Suprapubic skin (tissue), 4 donors: ENCODE data around the gene MMD. TPM values are rescaled to one million over a fixed set of nuclear protein-coding genes. Genes with fewer than 3 reads are reported as not detected.
A peak's percentile ranks its signal among the peaks of the same experiment; 100 is the strongest.

Experiments
- DNase-seq, 2 donors: peaks; one replicate each; pipeline ENCODE4 v3.0.0-alpha.2; 2019; ENCODE audit warnings: low spot score in 2 of 2
- H3K27ac ChIP-seq: fragments of 200-600 bp; sonication (generic); one replicate; pipeline ENCODE4 v1.5.1; 2019
- H3K27me3 ChIP-seq: fragments of 200-600 bp; sonication (generic); one replicate; pipeline ENCODE4 v1.5.1; 2019
- H3K36me3 ChIP-seq: fragments of 200-600 bp; sonication (generic); one replicate; pipeline ENCODE4 v1.5.1; 2019
- H3K4me1 ChIP-seq: fragments of 200-600 bp; sonication (generic); one replicate; pipeline ENCODE4 v1.5.1; 2019
- H3K4me3 ChIP-seq: fragments of 200-600 bp; sonication (generic); one replicate; pipeline ENCODE4 v1.5.1; 2019; ENCODE audit warnings: mild to moderate bottlenecking
- H3K9me3 ChIP-seq: fragments of 200-600 bp; sonication (generic); one replicate; pipeline ENCODE4 v1.5.1; 2019
- EP300 ChIP-seq: sonication (generic); formaldehyde crosslinking; IDR thresholded peaks from one replicate; pipeline ENCODE4 v1.6.1; 2017; ENCODE audit warnings: antibody characterized with exemption
- POLR2A ChIP-seq, 2 donors: fragments of 450-650 bp; IDR thresholded peaks; one replicate each; pipeline ENCODE4 v1.6.1; 2017; ENCODE audit warnings: antibody characterized with exemption in 2 of 2, mild to moderate bottlenecking in 2 of 2, moderate library complexity in 2 of 2
- POLR2AphosphoS5 ChIP-seq, 3 donors: sonication (generic); formaldehyde crosslinking; IDR thresholded peaks; one replicate each; pipeline ENCODE4 v1.6.1; 2017; ENCODE audit warnings: antibody characterized with exemption in 3 of 3
- WGBS: methylation state at CpG from one replicate; pipeline ENCODE4 v1.1.5; 2018; 5-methylcytosine and 5-hydroxymethylcytosine counted together
- total RNA-seq, 4 donors: library from RNA; depleted of rRNA; stranded (reverse); fragments of >200 nt; gene quantifications; one replicate each; pipeline ENCODE4 v1.1.0, GENCODE V29; 2016
- TF ChIP-seq, protein P1 (sequence below), 2 donors: fragments of 200-600 bp in 1 of 2; fragments of 450-650 bp in 1 of 2; sonication (generic) in 1 of 2; IDR thresholded peaks; one replicate each; pipeline ENCODE4 v1.5.1; 2016 to 2019; ENCODE audit warnings: antibody characterized with exemption in 2 of 2, mild to moderate bottlenecking in 1 of 2, moderate library complexity in 1 of 2

Gene MMD
- total RNA-seq, 4 donors from 2014 or later, result 7.8 to 14.1 (median 9.4) TPM

DNA sequence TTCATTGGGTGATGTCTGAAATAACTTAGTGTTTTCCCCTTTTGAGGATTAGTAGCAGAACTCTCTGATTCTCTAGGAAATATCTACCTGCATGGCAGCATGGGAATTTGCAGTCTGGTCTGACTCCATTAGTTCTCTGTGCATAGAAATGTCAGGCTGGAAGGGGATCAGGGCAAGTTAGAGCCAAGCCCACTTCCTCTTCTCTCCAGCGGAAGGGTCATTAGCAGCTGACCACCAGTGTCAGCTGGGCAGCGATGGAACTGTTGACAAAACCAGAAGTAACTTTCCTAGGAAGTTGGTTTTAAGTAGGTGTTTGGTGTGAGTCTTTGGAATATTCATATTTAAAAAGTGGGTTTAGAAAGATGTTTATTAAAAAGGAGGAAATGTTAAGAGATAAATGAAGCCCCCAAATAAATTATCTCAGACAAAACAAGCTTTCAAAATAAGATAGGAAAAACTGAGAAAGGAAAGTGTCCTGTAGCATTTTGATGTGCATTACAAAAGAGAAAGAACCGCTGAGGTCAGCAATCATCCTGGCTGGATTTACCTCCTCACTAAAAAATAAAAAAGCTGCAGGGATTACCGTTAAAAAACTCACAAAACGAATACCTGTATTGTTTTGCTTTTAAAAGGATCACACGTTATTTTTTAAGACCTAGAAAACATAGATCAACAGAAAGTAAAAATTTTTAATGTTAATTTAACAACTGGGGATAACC is 32.4 kb upstream of the MMD start:
- TF ChIP-seq, protein P1, sequence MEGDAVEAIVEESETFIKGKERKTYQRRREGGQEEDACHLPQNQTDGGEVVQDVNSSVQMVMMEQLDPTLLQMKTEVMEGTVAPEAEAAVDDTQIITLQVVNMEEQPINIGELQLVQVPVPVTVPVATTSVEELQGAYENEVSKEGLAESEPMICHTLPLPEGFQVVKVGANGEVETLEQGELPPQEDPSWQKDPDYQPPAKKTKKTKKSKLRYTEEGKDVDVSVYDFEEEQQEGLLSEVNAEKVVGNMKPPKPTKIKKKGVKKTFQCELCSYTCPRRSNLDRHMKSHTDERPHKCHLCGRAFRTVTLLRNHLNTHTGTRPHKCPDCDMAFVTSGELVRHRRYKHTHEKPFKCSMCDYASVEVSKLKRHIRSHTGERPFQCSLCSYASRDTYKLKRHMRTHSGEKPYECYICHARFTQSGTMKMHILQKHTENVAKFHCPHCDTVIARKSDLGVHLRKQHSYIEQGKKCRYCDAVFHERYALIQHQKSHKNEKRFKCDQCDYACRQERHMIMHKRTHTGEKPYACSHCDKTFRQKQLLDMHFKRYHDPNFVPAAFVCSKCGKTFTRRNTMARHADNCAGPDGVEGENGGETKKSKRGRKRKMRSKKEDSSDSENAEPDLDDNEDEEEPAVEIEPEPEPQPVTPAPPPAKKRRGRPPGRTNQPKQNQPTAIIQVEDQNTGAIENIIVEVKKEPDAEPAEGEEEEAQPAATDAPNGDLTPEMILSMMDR (IDR thresholded peaks at IDR 0.05), result no peak
- no peak for TF ChIP-seq POLR2AphosphoS5 (IDR thresholded peaks at IDR 0.05)
- TF ChIP-seq POLR2A (IDR thresholded peaks at IDR 0.05), result no peak
- TF ChIP-seq EP300, result no peak
- Histone ChIP-seq H3K27me3 (peaks cover 3% of the 10 kb centered on the region), H3K9me3 (no peaks in the 10 kb centered on the region), H3K36me3 (no peaks in the 10 kb centered on the region), H3K4me3 (no peak overlapping the region), H3K4me1 (peaks cover 7% of the 10 kb centered on the region), H3K27ac (no peak overlapping the region)
- no peak for DNase-seq
- WGBS, result 45% methylated on average over 6 of the region's 6 CpGs

DNA sequence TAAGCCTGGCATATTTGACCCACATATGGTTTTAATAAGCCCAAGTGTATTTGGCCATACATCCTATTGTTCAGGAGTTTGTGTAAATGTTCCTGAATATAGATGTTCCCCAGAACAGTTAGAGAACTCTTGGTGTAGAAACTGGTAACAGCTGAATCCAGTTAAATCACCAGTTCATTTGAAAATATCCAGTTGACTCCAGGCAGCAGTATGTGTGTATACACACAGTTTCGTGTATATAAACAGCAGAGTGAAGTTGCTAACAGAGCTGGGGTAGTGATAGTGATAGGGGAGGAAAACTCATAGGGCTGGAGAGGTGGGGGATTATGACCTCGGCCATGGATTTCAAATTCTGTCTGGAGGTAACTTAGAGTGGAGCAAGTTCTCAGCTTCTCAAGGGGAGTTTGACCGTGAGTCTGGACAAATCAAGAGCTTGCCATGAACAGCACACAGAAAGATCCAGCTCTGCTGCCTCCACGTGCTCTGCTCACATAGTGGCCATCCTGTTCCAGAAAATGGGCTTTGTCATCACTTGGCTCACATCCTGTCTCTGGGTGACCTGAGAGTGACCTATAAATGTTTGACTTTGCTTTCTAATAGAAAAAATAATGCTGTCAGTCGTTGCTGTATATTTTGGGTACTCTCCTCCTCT is 30.6 kb upstream of the MMD start:
- Histone ChIP-seq H3K4me3 (no peak overlapping the region), H3K36me3 (no peaks in the 10 kb centered on the region), H3K27ac (peak overlapping the region; percentile 33), H3K9me3 (no peaks in the 10 kb centered on the region), H3K27me3 (no peaks in the 10 kb centered on the region), H3K4me1 (peaks cover 7% of the 10 kb centered on the region)
- DNase-seq, result no peak
- 53% methylated on average over 5 of the region's 5 CpGs for WGBS
- no peak for TF ChIP-seq EP300
- TF ChIP-seq, protein P1 (IDR thresholded peaks at IDR 0.05), result no peak
- no peak for TF ChIP-seq POLR2AphosphoS5 (IDR thresholded peaks at IDR 0.05)
- TF ChIP-seq POLR2A (IDR thresholded peaks at IDR 0.05), result no peak

DNA sequence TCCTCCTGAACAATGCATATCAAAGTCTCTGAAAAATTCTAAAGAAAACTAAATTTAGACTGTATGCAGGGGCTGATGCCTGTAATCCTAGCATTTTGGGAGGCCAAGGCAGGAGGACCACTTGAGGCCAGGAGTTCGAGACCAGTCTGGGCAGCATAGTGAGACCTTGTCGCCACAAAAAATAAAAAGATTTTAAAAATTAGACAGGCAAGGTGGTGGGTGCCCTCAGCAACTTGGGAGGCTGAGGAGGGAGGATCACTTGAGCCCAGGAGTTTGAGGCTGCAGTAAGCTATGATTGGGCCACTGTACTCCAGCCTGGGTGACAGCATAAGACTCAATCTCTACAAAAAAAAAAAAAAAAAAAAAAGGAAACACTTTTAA is 30.1 kb upstream of the MMD start:
- no peak for DNase-seq
- TF ChIP-seq, protein P1 (IDR thresholded peaks at IDR 0.05), result no peak
- TF ChIP-seq POLR2A (IDR thresholded peaks at IDR 0.05), result no peak
- TF ChIP-seq POLR2AphosphoS5 (IDR thresholded peaks at IDR 0.05), result no peak
- TF ChIP-seq EP300, result no peak
- no peak overlapping the region for H3K27ac ChIP-seq
- no peaks in the 10 kb centered on the region for H3K27me3 ChIP-seq
- H3K9me3 ChIP-seq, result no peaks in the 10 kb centered on the region
- 83% methylated on average over 2 of the region's 2 CpGs for WGBS
- peaks cover 7% of the 10 kb centered on the region for H3K4me1 ChIP-seq
- no peaks in the 10 kb centered on the region for H3K36me3 ChIP-seq
- no peak overlapping the region for H3K4me3 ChIP-seq

DNA sequence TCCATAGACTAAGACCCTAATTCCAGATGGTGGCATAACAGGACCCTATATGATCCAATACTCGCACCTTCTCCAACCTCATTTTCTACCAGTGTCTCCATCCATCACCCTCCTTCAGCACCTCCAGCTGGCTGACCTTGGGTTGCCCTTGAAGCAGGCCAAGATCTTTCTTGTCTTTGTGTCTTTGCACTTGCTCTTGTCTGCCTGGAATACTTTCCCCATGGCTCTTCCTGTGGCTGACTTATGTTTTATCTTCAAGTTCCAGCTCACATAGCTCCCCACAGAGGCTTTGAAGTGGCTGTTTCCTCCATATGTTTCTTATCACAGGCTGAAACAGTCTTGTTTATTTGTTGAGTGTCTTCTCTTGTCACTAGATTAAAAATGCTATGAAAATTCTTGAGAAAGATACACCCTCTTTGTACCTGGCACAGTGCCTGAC is 29.6 kb upstream of the MMD start:
- DNase-seq, result no peak
- H3K36me3 ChIP-seq, result no peaks in the 10 kb centered on the region
- TF ChIP-seq, protein P1 (IDR thresholded peaks at IDR 0.05), result no peak
- TF ChIP-seq POLR2A (IDR thresholded peaks at IDR 0.05) (no peak), EP300 (no peak), POLR2AphosphoS5 (IDR thresholded peaks at IDR 0.05) (no peak)
- H3K4me3 ChIP-seq, result no peak overlapping the region
- no peaks in the 10 kb centered on the region for H3K27me3 ChIP-seq
- peaks cover 7% of the 10 kb centered on the region for H3K4me1 ChIP-seq
- no peaks in the 10 kb centered on the region for H3K9me3 ChIP-seq
- WGBS, result 74% methylated on average over 1 of the region's 1 CpG
- H3K27ac ChIP-seq, result no peak overlapping the region

DNA sequence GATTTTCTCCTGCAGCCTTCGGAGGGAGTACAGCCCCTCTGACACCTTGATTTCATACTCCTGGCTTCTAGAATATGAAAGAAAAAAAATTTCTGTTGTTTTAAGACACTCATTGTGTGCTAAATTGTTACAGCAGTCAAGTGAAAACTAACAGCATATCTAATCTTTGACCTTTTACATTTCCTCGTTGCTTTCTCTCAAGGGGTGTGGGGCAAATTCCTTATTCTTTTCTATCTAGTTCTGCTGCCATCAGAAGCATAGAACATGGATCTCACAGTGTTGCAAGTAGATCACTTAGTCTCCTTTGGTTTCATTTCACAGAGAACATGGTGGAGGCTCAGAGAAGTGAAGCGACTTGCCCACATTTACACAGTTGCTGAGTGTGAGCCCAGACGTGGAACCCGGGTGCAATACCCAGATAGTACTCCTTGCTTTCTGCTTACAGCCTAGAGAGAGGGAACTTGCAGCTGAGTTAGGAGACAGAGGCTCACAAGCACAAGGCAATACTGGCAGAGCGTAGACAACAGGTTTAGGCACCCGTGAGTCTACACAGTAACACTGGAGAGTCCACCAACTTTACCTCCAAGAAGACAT is 28.7 kb upstream of the MMD start:
- no peak for DNase-seq
- H3K27ac ChIP-seq, result no peak overlapping the region

More for the DNA sequence above, 28.7 kb upstream of the MMD start:
- no peaks in the 10 kb centered on the region for H3K27me3 ChIP-seq
- no peaks in the 10 kb centered on the region for H3K36me3 ChIP-seq
- no peak for TF ChIP-seq POLR2AphosphoS5 (IDR thresholded peaks at IDR 0.05)
- TF ChIP-seq EP300, result no peak
- no peak for TF ChIP-seq POLR2A (IDR thresholded peaks at IDR 0.05)
- no peak overlapping the region for H3K4me3 ChIP-seq
- 86% methylated on average over 7 of the region's 7 CpGs for WGBS
- H3K4me1 ChIP-seq, result peaks cover 7% of the 10 kb centered on the region
- H3K9me3 ChIP-seq, result no peaks in the 10 kb centered on the region
